Heart left ventricle (tissue), 13 donors: ENCODE data around the gene YPEL5.

Source experiments
- CTCF ChIP-seq, 12 donors: fragments of 200-600 bp; sonication (generic) in 4 of 12; IDR thresholded peaks; one replicate each; pipeline versions ENCODE4 v1.5.0 to v1.8.0; 2018 to 2022; ENCODE audit warnings: antibody characterized with exemption in 12 of 12, mild to moderate bottlenecking in 5 of 12
- POLR2A ChIP-seq, 2 donors: fragments of 450-650 bp; IDR thresholded peaks; one replicate each; pipeline ENCODE4 v1.6.1; 2017; ENCODE audit warnings: antibody characterized with exemption in 2 of 2, mild to moderate bottlenecking in 2 of 2, moderate library complexity in 2 of 2
- donor health status: ischemic (EF 13 %, LVEDD 7.1; RV severe dilation, severe dysfunction).
- donor health status: DM: no; HTN: yes; CAD: no.
- donor health status: DM: no; HTN: no; CAD: no.
- donor health status: ischemic (EF 25% LVEDD 6.9; RV normal size, moderate dysfunction).
- donor health status: ischemic (EF 25% LVEDD 5.7; RV mildly dilated, moderate dysfunction).
- donor health status: ischemic (EF 35%, LVEDD 5.7; RV mildly dilated, moderate dysfunction).
- donor health status: nonischemic (EF 11% LVEDD 7.7; RV severe dilation, severe dysfunction).
- donor health status: DM: yes; HTN: yes; CAD: no.
- donor health status: PGD.
- donor health status: ischemic (EF 29% LVEDD 5.4; RV normal size, mild dysfunction).
- donor health status: nonischemic (EF 23%, LVEDD 6.1; RV moderate dilation, normal function).

- no peak for TF ChIP-seq CTCF (IDR thresholded peaks at IDR 0.05)
- no peak for TF ChIP-seq POLR2A (IDR thresholded peaks at IDR 0.05)
Measured at GRCh38 chr2:30185178-30185577, 38.4 kb downstream of the YPEL5 start.
